ENCODE results near the gene ALS2. TPM values are rescaled to one million over a fixed set of nuclear protein-coding genes. Genes with fewer than 3 reads are reported as not detected.

Gene ALS2
- total RNA-seq, 1 donor from 2014 or later = 22.9 TPM

- DNase-seq = no peak
These were observed 25.9 kb downstream of the ALS2 start for GRCh38 chr2:201754717-201755415.

GRCh38 chr2:201751566-201751965 is 29.2 kb downstream of the ALS2 start:
- DNase-seq = no peak

GRCh38 chr2:201746551-201746950 is 34.2 kb downstream of the ALS2 start:
- no peak for DNase-seq

GRCh38 chr2:201735486-201735885 is 45.2 kb downstream of the ALS2 start:
- DNase-seq = no peak

- no peak for DNase-seq
These were observed 46.6 kb downstream of the ALS2 start for GRCh38 chr2:201734111-201734510.

- DNase-seq = no peak
These were observed 47.2 kb downstream of the ALS2 start for GRCh38 chr2:201733544-201733943.

GRCh38 chr2:201730651-201731285 is 50.0 kb downstream of the ALS2 start:
- no peak for DNase-seq

GRCh38 chr2:201715459-201715858 is 65.3 kb downstream of the ALS2 start:
- no peak for DNase-seq

- DNase-seq = no peak
These were observed 68.0 kb downstream of the ALS2 start for GRCh38 chr2:201712726-201713125.

- DNase-seq = no peak
These were observed 71.0 kb downstream of the ALS2 start for GRCh38 chr2:201709747-201710146.

GRCh38 chr2:201709049-201709448 is 71.7 kb downstream of the ALS2 start:
- no peak for DNase-seq

GRCh38 chr2:201707753-201708152 is 73.0 kb downstream of the ALS2 start:
- DNase-seq = no peak

- no peak for DNase-seq
These were observed 73.6 kb downstream of the ALS2 start for GRCh38 chr2:201707142-201707541.

GRCh38 chr2:201704536-201704935 is 76.2 kb downstream of the ALS2 start:
- DNase-seq = no peak

- DNase-seq = no peak
These were observed 79.1 kb downstream of the ALS2 start for GRCh38 chr2:201701646-201702045.

GRCh38 chr2:201699416-201699815 is 81.3 kb downstream of the ALS2 start:
- no peak for DNase-seq

- peak; percentile 38 for DNase-seq
These were observed 82.0 kb downstream of the ALS2 start, which contains the start of gene MPP4 for GRCh38 chr2:201698588-201699226. Gene MPP4, minus strand, starts transcription at chr2:201698644. Its CDS starts 4,690 bp downstream, at chr2:201693954.

- peak; percentile 2 for DNase-seq
These were observed 82.8 kb downstream of the ALS2 start for GRCh38 chr2:201697899-201698298.

- no peak for DNase-seq
These were observed 84.5 kb downstream of the ALS2 start for GRCh38 chr2:201696151-201696659.

GRCh38 chr2:201685156-201685555 is 95.6 kb downstream of the ALS2 start:
- no peak for DNase-seq

- no peak for DNase-seq
These were observed 100.0 kb downstream of the ALS2 start for GRCh38 chr2:201680743-201681142.

- no peak for DNase-seq
These were observed 102.3 kb downstream of the ALS2 start for GRCh38 chr2:201678401-201678800.

GRCh38 chr2:201675454-201675853 is 105.3 kb downstream of the ALS2 start:
- no peak for DNase-seq
